HG02885 (cell line): ENCODE measurements around the gene RAPGEF5.

Experiments
- ATAC-seq: cut with Tn5 transposase; IDR thresholded peaks from one replicate; pipeline ENCODE4 v1.9.1; 2021; ENCODE audit warnings: mild to moderate bottlenecking; ENCODE audit not compliant: unreplicated experiment, poor library complexity

RAPGEF5 gene

DNA sequence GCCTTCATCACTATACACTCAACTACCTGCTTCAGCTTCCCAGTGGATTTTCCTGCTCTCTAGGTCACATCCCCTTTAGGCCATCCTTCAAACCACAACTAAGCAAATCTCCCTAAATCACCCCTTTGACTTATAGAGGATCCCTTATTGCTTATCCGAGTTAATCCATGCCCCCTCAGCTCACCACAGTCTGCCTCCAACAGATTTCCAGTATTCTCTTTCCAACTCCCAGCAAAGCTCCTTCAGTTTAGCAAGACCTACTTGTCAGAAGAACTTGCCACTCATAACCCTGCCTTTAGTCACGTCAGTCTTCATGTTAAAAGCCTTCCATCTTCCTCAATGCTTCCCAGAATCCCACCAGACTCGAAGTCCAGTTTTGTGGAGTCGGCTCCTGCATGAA, 38.6 kb downstream of the RAPGEF5 start:
- ATAC-seq = no peak

- ATAC-seq = no peak
Measured at GRCh38 chr7:22317632-22318031, 39.3 kb downstream of the RAPGEF5 start.

GRCh38 chr7:22316914-22317313, 40.0 kb downstream of the RAPGEF5 start:
- ATAC-seq = peak; percentile 49

DNA sequence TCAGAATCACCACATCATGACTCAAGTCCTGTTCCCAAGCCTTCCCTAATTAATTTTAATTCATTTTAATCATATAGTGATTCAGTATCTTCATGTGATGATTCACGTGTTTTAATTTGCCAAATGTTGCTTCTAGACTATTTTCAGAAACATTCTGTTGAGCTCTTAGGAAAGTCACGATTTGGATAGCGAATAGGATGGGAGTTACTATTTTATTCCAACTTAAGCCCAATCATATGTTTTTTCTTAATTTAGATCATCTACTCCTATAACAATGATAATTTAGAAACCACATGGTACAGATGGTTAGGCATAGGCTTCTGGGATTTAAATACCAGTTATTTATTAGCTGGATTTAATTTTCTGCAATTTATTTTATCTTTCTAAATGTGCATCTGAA, 49.1 kb downstream of the RAPGEF5 start:
- ATAC-seq = no peak

GRCh38 chr7:22305706-22306105, 51.2 kb downstream of the RAPGEF5 start:
- no peak for ATAC-seq

- ATAC-seq = no peak
Measured at GRCh38 chr7:22302951-22303423, 54.0 kb downstream of the RAPGEF5 start.

DNA sequence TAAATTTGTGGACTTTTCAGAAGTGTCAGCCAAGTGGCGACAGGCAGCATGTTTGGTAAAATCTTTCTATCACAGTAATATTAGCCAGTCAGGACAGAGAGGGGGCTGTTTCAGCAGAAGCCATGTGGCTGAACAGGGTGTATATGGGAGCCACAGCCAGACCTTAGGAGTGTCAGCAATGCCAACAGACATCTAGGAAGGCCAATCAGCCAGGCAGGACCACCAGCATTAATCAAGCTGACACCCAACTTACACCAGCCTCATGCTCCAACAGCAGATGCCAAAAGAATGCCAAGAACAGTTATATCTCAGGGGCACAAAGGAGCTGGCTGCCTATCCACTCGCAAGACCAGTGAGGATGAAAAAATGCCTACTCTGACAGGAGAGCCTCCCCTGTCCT, 54.8 kb downstream of the RAPGEF5 start:
- no peak for ATAC-seq

DNA sequence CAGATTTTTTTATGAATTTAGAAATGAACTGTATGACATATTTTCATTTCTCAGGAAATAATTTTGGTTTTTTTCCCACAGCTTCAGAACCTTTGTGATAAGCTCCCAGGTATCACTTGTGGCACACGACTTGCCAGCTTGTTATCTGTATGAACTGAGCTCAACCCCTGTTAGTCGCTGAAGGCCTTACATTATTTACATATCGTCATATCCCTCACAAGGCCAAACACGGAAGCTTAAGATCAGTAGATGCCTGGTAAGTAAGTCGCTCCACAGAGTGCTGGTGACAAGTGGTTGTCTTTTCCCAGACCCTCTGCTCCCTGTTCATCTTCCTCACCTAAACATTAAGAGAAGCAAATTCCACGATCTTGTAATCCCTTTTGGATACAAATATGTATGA, 55.2 kb downstream of the RAPGEF5 start:
- no peak for ATAC-seq

GRCh38 chr7:22300839-22301238, 56.1 kb downstream of the RAPGEF5 start:
- ATAC-seq = no peak

DNA sequence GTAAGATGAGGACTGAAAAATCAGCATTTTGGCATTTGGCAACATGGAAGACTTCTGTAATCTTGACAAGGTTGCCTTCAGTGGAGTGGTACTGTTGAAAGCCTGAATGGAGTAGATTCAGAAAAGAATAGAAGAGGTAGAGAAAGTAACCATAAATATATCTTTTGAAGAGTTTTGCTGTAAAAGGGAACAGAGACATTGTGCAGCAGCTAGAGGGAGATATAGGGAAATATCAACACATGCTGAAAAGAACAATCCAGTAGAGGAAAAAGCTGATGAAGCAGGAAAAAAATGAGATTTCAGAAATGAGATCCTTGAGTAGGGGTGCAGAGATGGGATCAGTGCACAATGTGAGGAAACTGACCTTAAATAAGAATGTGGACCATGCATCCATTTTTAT, 60.0 kb downstream of the RAPGEF5 start:
- ATAC-seq = no peak

GRCh38 chr7:22296265-22296566, 60.7 kb downstream of the RAPGEF5 start:
- no peak for ATAC-seq

DNA sequence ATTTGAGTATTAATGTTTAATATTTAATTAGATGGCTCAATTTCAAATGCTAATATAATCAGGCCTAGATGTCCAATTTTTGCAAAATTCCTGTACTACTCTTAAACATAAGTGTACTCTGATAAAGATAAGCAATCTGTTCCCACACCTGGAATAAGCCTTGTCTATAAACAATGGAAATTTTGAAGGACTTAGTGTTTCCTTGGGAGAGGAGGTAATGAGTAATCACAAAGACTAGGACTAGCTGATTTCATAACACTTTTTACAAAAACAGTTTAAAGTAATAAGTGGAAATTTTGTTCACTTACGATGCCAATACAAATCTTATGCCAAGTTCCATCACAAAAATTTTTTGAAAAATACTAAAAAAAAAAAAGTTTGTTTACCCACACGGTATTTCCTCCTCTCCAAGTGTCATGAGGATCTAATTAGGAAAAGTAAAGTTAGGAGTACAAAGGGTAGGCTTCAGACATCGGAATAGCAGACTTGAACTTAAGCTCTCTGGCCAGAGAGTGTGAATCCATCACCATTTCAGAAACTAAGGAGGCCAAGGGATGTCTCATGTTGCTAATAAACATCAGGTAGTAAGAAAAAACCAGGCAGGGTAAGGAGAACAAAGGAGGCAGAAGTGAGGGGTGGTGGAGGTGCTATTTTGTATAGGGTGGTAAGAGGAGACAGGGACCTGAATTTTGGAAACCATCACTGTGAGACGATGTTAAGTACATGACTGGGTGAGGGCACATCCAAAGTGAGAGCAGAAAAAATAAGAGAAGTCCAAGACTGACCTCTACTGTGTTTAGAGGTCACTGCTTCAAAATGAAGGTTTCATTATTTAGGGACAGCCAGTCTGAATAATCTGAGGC, 61.3 kb downstream of the RAPGEF5 start:
- no peak for ATAC-seq

- no peak for ATAC-seq
Measured at GRCh38 chr7:22292531-22292930, 64.4 kb downstream of the RAPGEF5 start.

DNA sequence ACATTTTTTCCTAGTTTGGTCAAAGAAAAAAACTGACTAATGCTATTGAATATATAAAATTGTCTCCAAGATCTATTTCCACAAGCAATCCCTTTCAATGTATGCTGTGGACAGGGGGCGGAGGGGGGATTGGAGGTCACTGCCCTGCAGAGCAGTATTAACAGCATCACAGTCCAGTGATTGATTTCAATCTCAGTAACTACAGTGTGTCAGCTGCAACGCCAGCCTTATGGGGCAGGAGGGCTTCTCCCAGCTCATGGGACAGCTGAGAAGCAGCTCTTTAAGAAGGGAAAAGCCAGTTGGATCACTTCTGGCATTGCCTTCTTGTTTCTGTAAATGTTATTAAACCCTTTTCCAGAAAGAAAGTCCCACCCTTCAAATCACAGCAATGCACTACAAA, 65.0 kb downstream of the RAPGEF5 start:
- ATAC-seq = no peak

GRCh38 chr7:22288202-22288601, 68.8 kb downstream of the RAPGEF5 start:
- no peak for ATAC-seq

GRCh38 chr7:22287412-22287811, 69.5 kb downstream of the RAPGEF5 start:
- ATAC-seq = no peak

- no peak for ATAC-seq
Measured at GRCh38 chr7:22286436-22286835, 70.5 kb downstream of the RAPGEF5 start.

GRCh38 chr7:22281481-22281880, 75.5 kb downstream of the RAPGEF5 start:
- no peak for ATAC-seq

DNA sequence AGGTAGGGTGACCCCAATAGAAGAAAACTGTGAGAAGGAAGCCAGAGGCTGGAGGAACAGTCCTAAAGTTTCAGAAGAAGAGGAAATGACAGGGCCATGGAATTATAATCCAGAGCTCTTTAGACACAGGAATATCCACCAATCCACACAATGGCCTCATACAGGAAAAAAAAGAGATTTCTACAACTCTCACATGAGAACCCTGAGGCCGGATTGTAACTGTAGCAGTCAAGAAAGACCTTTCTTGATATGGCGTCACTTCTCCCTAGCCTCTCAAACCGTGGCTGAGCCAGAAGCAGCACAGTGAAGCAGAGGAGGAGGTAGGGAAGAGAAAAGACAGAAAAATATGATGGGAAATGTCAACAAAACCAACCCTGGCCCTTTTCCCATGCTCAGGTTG, 76.9 kb downstream of the RAPGEF5 start:
- ATAC-seq = no peak

GRCh38 chr7:22278660-22279059, 78.3 kb downstream of the RAPGEF5 start:
- no peak for ATAC-seq

GRCh38 chr7:22277375-22277774, 79.6 kb downstream of the RAPGEF5 start:
- ATAC-seq = no peak

- ATAC-seq = no peak
Measured at GRCh38 chr7:22275661-22276060, 81.3 kb downstream of the RAPGEF5 start.
